C4-2B (cell line): ENCODE data around the gene DLG2.

Source experiments
- CTCF ChIP-seq: fragments of 450-650 bp; conservative IDR thresholded peaks from 2 replicates; pipeline ENCODE4 v1.5.1; 2017; ENCODE audit warnings: mild to moderate bottlenecking
- ZFX ChIP-seq: fragments of 450-650 bp; IDR thresholded peaks from 2 replicates; pipeline ENCODE4 v1.6.1; 2017

GRCh38 chr11:85247797-85248196, 379.3 kb downstream of the DLG2 start:
- TF ChIP-seq CTCF (no peak), ZFX (no peak)
